ENCODE data around the gene H6PD. TPM values are rescaled to one million over a fixed set of nuclear protein-coding genes. Genes with fewer than 3 reads are reported as not detected.

The H6PD gene
- total and polyA plus RNA-seq, 2 donors (not counting 3 experiments of a cell fraction or from before 2014, with no cell fraction given), result 24.5 to 29.0 TPM

DNA sequence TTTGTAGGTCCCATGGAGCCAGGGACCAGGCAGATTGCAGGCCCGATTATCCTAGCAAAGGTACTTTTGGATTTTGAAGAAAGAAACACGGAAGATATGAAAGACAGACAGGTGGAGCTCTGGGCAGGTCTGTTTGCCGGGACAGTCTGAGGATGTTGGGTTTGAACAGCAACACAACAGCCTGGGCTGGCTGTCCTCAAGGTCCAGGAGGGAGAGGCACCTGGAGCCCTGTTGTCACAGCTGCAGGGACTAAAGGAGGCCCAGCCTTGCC lies 14.6 kb downstream of the H6PD start:
- no peaks in the 10 kb centered on the region for H3K9me1 ChIP-seq (replicated peaks; ENCODE audit: control insufficient read depth, extremely low read depth, insufficient read depth, low read length)
- DNase-seq (ENCODE audit: low read depth, low spot score), result no peak
- no peak for FAIRE-seq
- ChIA-PET CTCF (interaction anchor here (0.6 to 4.4 kb wide), 8 partner anchors 15 to 209 kb away, joined by 3 to 44 read pairs (median 7); partner anchors contain the start of gene H6PD), POLR2A (no interaction called here)
- no peak overlapping the region for H3K27ac ChIP-seq (ENCODE audit: insufficient read depth, low read depth, low read length)
- no peaks in the 10 kb centered on the region for H3K9me3 ChIP-seq (replicated peaks; ENCODE audit: control insufficient read depth, insufficient read depth, low read length)
- BruUV-seq (replicated peaks), result no TSS peak
- no peak overlapping the region for H3K4me3 ChIP-seq (replicated peaks in 1 of 3; ENCODE audit: insufficient read depth in 1 of 3, low read depth in 1 of 3, low read length in 3 of 3)
- H3K9ac ChIP-seq (replicated peaks; ENCODE audit: extremely low read depth, insufficient read depth, low read length), result no peak overlapping the region
- peaks cover 0 to 11% of the 10 kb centered on the region in 2 experiments for H3K36me3 ChIP-seq (ENCODE audit: control insufficient read depth in 2 of 2, extremely low read depth in 1 of 2, insufficient read depth in 2 of 2, low read length in 2 of 2)
- no peaks in the 10 kb centered on the region for H3K27me3 ChIP-seq (ENCODE audit: control insufficient read depth in 2 of 2, insufficient read depth in 2 of 2, low read length in 2 of 2)
- peaks cover 4% of the 10 kb centered on the region for H3K4me1 ChIP-seq (ENCODE audit: control insufficient read depth, extremely low read depth, insufficient read depth, low read length)
- no peaks in the 10 kb centered on the region for H4K20me1 ChIP-seq (replicated peaks; ENCODE audit: control insufficient read depth, extremely low read depth, insufficient read depth, low read length)
- intact Hi-C loops (cut with micrococcal nuclease), result no loop called here
- H3K79me2 ChIP-seq (ENCODE audit: control insufficient read depth, insufficient read depth, low read length), result no peaks in the 10 kb centered on the region
- dilution Hi-C loops (cut with MboI; ENCODE audit: extremely low pct_ligation_motif_present, low sequenced_read_pairs), result no loop called here
- H2AFZ ChIP-seq (ENCODE audit: low read depth, low read length), result no peak overlapping the region
- TF ChIP-seq MYC (IDR thresholded peaks at IDR 0.05; ENCODE audit: low read depth, low read length), result no peak
- TF ChIP-seq, protein P1, sequence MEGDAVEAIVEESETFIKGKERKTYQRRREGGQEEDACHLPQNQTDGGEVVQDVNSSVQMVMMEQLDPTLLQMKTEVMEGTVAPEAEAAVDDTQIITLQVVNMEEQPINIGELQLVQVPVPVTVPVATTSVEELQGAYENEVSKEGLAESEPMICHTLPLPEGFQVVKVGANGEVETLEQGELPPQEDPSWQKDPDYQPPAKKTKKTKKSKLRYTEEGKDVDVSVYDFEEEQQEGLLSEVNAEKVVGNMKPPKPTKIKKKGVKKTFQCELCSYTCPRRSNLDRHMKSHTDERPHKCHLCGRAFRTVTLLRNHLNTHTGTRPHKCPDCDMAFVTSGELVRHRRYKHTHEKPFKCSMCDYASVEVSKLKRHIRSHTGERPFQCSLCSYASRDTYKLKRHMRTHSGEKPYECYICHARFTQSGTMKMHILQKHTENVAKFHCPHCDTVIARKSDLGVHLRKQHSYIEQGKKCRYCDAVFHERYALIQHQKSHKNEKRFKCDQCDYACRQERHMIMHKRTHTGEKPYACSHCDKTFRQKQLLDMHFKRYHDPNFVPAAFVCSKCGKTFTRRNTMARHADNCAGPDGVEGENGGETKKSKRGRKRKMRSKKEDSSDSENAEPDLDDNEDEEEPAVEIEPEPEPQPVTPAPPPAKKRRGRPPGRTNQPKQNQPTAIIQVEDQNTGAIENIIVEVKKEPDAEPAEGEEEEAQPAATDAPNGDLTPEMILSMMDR (IDR thresholded peaks at IDR 0.05; ENCODE audit: extremely low read depth in 1 of 2, insufficient read depth in 1 of 2, low read depth in 1 of 2, low read length in 2 of 2), result no peak
- no peak for TF ChIP-seq EZH2 (IDR thresholded peaks at IDR 0.05; ENCODE audit: borderline replicate concordance, low read depth, low read length, severe bottlenecking)
- TF ChIP-seq FOS (IDR thresholded peaks at IDR 0.05; ENCODE audit: borderline replicate concordance, insufficient read depth, low read length), result no peak
- TF ChIP-seq JUN (IDR thresholded peaks at IDR 0.05; ENCODE audit: borderline replicate concordance, insufficient read depth, insufficient read length, low read depth), result no peak
- TF ChIP-seq, protein P2, sequence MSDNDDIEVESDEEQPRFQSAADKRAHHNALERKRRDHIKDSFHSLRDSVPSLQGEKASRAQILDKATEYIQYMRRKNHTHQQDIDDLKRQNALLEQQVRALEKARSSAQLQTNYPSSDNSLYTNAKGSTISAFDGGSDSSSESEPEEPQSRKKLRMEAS (IDR thresholded peaks at IDR 0.05; ENCODE audit: insufficient read depth, insufficient read length), result no peak
- TF ChIP-seq POLR2A (IDR thresholded peaks at IDR 0.05; ENCODE audit: low read depth, low read length), result no peak
- no peak for TF ChIP-seq POLR2AphosphoS5 (IDR thresholded peaks at IDR 0.05; ENCODE audit: insufficient read depth, low read depth, low read length)
- no peak for TF ChIP-seq GATA2 (IDR thresholded peaks at IDR 0.05; ENCODE audit: insufficient read depth, insufficient read length, low read depth, low read length)
- no peak overlapping the region for H3K4me2 ChIP-seq (ENCODE audit: insufficient read depth, low read length)
